Activated naive CD4-positive, alpha-beta T cell treated with Interleukin-2 at 50 U/mL for 16 hours (primary cell): ENCODE data around the gene AKAP12.
A peak's percentile ranks its signal among the peaks of the same experiment; 100 is the strongest.
"Not testable (repeated sequence)": the region's sequence is repeated elsewhere in the genome, so short reads cannot be mapped to it uniquely, and the experiment has no call there.

Experiments
- DNase-seq: peaks from one replicate; pipeline ENCODE4 v3.0.0-alpha.2; 2020

Gene AKAP12

DNA sequence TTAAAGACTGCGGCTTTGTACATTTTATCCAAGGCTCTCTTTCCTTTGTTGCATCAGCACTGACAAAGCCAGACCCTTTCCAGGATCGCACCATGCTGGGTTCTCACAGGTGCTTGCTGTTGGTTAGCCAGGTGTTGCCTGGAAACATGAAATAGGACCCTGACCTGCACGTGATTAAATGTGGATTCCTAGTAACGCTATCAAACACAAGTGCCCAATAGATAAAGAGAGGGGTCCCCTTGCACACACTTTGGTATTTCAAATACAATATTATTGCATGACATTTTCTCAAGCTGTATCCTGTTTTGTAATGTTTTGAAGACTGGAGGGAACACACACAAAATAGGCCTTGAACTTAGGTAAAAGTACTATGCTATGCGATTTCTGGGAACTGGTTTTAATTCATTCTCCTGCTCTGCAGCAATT is 73.3 kb downstream of the AKAP12 start:
- DNase-seq: no peak

DNA sequence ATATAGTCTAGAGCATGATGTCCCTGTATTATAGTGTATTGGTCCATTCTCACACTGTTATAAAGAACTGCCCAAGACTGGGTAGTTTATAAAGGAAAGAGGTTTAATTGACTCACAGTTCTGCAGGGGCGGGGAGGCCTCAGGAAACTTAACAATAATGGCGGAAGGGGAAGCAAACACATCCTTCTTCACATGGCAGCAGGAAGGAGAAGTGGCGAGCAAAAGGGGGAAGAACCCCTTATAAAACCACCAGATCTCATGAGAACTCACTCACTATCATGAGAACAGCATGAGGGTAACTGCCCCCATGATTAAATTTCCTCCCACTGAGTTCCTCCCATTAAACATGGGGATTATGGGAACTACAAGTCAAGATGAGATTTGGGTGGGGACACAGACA is 75.9 kb downstream of the AKAP12 start:
- DNase-seq: not testable (repeated sequence)

DNA sequence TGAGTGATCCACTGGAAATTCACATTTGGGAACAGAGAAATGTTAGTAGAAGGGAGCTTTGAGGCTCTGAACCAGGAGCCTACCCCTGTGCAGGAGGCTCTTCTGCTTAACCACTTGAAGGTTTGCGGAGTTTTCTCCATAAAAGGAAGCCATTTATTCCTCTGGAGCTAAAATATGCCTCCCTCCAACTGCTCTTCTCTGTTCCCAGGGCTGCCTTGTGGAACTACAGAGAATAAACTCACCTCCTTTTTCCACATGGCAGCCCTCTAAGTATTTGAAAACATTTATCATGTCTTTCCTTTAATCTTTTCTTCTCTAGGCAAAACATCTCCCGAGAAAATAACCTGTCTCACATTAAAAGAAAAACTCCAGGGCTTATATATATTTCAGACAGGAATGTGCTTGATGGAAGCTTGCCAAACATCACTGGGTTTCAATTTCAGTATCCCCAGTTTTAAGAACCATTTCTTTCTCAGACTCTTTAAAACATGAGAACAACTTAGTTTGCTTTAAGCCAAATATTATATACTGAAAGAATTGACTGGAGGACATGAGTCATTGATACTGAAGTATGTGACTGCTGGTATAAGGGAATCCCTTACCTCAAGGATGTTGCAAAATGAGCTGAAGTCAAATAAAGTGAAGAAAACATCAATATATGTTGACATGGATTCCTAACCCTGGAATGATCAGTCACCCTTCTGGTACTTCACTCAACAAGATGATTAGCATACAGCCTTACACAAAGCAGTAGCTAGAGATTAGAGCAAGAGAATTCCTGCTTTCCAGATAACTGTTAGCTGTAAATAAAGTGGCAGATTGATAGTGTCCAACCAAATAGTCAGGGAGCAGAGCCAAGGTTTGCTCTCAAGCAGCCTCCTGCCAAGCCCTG is 77.6 kb downstream of the AKAP12 start:
- DNase-seq: no peak

DNA sequence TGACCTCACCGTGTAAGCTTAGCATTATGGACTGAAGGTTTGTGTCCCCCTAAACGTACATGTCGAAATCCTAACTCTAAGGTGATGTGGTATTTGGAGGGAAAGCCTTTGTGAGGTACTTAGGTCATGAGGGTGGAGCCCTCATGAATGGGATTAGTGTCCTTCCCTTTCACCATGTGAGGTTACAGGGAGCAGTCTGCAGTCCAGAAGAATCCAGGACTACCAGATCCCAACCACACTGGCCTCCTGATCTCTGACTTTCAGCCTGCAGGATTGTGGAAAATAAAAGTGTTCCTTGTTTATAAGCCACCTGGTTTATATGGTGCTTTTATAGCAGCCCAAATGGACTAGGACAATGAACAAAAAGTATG is 78.2 kb downstream of the AKAP12 start:
- DNase-seq: no peak

DNA sequence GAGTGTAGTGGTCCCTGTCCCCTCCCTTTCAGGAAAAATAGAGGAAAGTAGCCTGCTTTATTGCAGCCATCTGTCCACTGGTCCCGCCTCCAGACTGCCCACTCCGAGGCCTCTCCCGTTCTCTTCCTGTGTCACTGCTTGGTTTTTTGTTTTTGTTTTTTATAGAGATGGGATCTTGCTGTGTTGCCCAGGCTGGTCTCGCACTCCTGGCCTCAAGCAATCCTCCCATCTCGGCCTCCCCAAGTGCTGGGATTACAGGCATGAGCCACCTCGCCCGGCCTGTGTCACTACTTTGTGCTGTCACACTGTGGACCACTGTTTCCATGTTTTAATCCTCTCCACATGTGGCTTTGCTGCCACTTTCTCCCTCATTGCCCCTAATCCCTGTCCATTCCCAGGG is 80.4 kb downstream of the AKAP12 start:
- DNase-seq: no peak

DNA sequence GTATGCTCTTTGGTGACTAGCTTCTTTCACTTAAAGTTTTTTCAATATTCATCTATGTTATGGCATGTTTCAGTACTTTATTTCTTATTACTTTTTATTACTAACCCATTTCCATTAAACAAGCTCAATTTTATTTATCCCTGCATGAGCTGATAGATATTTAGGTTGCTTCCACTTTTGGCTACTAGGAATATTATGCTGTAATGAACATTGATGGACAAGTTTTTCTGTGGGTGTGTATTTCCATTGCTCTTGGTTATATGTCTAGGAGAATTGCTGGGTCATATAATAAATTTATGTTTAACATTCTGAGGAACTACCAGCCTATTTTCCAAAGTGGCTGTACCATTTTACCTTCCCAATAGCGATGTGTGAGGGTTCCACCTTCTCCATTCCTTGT is 81.7 kb downstream of the AKAP12 start:
- DNase-seq: no peak

DNA sequence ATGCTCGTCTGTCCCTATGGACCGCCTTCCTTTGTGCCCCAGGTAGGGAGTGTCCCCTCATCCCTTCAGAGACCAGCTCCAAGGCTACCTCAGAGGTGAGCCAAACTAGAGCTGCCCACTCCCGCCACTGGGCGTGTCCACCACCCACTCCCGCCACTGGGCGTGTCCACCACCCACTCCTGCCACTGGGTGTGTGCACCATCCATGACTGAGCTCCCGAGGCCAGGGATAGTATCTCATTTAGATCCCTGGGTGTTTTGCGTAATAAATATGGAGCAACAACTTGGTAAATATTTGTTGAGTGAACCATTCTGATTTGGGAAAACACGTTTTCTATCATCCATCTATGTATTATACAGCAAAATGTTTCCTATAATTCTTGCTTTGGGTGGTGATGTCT is 82.8 kb downstream of the AKAP12 start:
- no peak for DNase-seq

DNA sequence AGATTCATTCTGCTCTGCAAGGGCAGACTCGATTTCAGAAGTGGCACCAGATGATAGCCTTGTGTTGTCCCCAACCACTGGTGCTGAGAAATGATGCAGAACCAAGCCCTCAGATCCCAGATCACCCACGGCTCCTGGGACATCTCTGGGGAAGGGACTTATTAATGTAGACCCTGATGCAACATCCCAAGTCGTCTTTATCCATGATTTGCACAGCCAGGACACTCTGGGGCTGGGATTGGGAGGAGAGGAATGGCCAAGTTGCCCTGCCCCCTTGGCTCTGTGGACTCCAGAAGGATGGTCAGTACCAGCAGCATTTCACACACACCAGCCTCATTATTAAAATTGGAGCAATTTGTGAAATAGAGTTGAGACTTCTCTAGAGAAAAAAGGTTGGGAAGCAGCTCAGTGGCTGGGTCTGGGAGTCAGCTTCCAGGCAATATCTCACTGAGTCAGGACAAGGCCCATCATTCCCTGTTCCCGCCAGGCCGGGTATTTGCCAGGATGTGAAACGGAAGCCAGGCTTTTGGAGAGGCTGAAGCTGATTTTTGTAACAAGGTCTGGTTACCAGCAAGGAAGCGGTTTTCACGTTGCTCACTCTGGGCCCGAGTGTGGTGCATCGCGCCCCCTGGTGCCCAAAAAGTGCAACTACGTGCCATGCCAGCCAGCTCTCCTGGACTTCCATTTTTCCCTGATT is 84.2 kb downstream of the AKAP12 start:
- peak; percentile 73 for DNase-seq

DNA sequence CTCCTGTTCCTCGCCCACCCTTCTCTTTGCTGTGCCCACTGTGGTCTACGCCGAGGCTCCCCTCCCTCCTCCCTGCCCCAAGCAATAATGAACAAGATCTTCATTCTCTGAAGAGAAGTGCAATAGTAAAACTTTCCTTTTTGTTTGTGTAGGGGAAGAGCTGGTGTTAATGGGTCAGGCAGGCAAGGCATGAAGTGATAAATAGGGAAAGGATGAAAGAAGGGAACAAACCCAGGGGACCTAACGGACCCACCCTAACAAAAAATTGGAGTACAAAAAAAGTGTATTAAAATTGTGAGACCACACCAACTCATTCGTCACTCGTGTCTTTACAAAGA is 84.7 kb downstream of the AKAP12 start:
- no peak for DNase-seq

DNA sequence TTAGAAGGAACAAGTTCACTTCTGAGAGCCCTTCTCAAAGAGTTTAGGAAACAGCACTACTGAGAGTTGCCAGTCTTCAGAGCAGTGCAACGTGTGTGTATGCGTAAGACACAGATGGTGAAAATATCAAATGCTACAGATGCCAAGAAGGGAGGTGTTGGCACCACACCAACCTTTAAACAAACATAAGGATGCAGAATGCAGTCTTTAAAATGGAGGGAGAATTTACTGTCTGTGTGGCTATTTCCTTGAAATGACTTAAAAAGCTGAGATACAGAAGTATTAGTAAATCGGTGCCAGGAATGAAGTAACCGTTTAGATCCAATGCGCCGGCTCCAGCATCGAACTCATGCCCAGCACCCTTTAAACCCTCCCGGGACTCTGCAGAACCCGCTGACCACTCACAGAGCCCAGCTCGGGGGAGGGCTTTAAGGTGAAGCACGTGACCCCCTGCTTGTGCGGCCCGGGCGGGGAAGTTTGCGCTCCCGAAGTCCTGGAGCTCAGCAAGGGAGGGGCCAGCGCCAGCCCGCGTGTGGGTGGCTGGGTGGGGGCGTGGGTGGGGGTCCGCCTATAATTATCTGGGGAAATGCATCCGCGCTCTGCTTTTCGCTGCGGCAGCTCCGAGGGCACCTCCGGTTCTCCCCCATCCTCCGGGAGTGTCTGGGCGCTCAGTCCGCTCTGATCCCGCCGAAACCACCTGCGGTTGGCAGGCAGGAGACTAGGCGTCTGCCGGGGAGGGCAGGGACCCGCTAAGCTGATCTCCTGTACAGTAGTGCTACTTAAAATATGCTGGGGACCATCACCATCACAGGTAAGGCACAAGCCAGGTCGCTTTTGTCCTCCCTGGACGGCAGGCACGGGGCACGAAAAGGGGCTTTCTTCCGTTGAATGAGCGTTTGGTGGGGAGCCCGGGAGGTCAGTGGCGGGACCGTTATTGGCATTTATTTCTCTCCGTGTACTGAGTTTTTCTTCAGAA is 85.6 kb downstream of the AKAP12 start:
- peak; percentile 8 for DNase-seq

DNA sequence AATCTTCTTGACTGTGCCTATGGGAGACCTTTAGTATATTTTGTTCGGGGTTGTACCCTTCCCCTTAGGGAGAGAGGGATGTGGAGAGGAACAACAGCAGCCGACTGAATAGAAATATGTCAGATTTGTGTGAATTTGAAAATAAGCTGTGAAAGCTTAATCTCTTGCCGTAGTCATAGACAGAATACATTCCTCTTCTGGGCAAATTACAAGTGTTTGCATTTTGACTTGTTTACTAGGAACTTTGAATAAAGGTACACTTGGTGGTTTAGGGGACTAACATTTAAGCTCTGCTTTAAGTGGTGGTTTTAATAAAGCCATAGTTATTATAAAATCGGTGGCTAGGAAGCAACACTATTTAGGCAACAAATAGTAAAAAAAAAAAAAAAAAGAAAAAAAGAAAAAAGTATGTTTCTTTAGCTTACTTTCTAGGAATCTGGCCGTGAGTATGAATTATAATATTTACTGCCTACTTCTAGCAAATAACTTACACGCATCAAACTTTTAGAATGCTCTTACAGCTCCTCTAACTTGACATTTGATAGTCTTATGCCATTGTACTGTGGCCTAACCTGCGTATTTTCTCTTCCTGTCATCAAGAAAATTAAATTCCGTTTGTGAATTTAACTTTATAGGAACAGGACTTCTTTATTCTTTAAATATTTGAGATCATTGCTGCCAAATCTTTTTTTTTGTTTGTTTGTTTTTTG is 86.5 kb downstream of the AKAP12 start:
- no peak for DNase-seq

DNA sequence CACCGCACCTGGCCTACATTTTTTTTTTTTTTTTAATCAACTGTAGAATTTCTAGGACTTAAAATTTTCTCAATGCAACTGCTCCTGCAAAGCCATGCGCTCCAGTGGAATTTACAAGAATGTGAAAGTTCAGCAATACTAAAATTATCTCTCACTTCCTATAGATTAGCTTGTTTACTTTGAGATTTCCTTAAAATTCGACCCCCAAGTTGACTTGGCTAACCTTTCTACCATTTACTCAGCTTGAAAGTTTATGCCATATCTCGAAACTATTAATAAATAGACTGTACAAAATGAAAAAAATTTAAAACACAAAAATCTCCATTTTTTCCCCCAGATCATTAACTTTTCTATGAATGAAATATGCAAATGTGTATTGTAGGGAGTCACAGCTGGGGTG is 87.3 kb downstream of the AKAP12 start:
- DNase-seq: no peak

DNA sequence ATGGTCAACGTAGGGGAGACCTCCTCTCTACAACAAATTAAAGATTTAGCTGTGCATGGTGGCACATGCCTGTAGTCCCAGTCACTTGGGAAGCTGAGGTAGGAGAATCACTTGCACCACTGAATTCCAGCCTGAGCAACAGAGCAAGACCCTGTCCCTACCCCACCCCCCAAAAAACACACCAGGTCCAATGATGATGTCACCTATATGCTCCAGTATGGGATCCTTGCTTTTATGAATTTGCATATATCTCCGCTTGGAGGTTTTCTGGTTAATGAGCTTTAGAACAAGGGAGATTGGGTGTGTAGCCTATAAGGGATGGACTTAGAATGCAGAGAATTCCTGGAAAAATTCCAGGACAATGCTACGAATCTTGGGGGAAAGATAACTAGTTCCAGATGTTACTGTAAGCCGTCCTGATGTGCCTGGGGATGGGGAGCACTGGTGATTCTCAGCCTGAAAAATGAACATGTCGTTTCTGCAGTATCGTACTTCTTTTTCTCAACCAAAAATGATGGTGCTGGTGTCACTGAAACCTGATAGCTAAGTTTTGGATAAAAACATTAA is 90.4 kb downstream of the AKAP12 start:
- DNase-seq: no peak

DNA sequence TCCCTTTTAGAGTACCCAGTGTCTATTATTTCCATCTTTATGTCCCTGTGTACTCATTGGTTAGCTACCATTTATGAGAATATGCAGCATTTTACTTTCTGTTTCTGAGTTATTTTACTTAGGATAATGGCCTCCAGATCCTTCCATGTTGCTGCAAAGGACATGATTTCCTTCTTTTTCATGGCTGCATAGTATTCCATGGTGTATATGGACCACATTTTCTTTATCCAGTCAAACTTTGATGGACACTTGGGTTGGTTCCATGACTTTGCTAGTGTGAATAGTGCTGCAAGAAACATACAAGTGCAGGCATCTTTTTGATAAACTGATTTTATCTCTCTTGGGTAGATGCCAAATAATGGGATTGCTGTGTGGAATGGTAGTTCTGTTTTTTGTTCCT is 96.2 kb downstream of the AKAP12 start:
- DNase-seq: no peak

DNA sequence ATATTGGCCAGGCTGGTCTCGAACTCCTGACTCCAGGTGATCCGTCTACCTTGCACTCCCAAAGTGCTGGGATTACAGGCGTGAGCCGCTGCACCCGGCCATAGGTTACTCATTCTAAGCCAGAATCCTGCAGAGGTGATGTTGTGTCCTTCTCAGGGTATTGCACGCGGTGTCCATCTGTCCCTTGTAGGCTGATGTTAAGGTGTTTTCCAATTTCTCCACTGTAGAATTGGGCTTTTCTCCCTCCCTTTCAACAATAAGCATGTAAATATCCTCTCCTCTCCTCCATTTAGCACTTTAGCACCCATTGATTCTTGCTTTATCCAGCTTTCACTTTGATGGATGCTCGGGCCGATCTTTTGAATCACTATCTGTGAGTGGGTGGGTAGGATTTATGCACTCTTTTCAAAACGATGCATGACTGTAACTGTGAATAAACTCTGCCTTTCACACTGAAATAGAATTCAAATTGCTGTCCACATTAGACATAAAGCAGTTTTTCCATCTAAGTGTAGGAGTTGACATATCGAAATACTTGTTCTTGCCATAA is 99.0 kb downstream of the AKAP12 start:
- no peak for DNase-seq

DNA sequence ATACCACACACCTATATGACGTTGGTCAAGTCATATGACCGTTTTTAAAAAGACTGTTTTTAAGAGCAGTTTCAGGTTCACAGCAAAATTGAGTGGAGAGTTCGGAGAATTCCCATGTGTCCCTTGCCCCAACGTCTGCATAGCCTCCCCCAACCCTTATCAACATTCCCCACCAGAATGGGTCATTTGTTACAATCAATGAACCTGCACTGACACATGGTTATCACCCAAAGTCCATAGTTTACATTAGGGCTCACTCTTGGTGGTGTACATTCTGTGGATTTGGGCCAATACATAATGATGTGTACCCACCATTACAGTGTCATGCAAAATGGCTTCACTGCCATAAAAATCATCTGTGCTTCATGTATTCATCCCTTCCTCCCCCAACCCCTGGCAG is 99.6 kb downstream of the AKAP12 start:
- DNase-seq: no peak

DNA sequence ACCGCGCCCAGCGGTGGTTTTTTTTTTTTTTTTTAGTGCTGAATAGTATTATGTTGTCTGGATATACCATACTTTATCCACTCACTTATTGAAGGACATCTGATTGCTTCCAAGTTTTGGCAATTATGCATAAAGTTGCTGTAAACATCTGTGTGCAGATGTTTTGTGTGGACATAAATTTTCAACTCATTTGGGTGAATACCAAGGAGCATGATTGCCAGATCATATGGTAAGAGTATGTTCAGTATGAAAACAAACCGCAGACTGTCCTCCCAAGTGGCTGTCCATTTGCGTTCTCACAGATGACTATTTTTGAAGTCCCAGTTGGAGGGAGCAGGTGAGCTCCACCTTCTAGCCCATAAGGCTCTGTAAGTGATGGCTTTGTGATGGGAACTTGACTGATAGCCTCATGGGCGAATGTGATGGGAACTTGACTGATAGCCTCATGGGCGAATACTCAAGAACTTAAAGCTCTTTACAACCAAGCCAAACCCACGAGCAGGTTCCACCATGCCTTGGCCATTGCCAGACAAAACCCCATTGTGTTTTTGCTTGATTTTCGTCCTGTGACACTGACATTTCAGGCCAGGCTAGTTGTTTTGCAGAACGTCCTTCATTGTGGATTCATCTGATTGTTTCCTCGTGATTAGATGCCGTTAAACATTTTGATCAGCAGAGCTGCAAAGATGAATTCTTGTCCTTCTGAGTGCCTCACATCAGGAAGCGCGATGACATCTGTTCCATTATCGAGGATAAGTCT is 100.6 kb downstream of the AKAP12 start:
- no peak for DNase-seq

DNA sequence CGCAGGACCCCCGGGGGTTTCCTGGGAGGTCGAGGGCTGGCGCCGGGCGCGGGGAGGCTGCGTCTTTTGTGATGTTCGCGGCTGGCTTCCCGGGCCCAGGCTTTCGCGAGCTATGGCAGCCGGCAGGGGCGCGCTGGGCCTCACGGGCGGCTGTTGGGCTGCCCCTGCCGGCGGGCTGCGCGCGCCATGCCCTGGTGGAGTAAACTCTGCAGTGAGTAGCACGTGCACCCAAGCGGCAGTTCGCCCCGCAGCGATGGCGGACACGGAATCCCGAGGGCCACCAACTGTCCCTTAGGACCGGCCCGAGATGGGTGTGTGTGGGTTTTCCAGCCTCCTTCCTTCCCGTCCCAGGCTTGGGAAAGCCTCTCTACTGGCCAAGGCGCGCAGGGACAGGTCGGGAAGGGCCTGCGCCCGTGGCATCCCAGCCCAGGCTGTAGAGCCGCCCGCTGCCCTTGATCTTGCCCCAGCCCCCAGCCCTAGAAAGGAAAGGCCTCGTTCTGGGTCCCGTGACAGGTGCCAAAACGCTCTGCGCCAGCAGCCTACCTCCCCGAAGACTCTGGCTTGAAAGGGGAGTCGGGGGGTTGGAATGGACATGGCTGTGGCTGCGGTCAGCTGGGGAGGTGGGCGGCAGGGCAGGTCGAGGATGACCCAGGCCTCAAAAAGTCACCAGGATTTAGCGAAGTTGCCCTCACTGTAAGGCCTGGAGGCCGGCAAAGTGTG is 101.9 kb downstream of the AKAP12 start:
- DNase-seq: no peak

DNA sequence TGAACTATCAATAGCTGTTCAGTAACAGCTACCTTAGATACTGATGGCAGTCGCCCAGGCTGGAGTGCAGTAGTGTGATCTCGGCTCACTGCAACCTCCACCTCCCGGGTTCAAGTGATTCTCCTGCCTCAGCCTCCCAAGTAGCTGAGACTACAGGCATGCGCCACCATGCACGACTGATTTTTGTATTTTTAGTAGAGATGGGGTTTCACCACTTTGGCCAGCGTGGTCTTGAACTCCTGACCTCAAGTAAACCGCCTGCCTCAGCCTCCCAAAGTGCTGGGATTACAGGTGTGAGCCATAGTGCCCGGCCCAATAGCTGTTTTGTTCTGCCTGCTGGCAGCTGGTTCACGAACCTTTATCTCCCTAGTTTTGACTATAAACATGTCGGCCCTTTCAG is 103.0 kb downstream of the AKAP12 start:
- not testable (repeated sequence) for DNase-seq

DNA sequence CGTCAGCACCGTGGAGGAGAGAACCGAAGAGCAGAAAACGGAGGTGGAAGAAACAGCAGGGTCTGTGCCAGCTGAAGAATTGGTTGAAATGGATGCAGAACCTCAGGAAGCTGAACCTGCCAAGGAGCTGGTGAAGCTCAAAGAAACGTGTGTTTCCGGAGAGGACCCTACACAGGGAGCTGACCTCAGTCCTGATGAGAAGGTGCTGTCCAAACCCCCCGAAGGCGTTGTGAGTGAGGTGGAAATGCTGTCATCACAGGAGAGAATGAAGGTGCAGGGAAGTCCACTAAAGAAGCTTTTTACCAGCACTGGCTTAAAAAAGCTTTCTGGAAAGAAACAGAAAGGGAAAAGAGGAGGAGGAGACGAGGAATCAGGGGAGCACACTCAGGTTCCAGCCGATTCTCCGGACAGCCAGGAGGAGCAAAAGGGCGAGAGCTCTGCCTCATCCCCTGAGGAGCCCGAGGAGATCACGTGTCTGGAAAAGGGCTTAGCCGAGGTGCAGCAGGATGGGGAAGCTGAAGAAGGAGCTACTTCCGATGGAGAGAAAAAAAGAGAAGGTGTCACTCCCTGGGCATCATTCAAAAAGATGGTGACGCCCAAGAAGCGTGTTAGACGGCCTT is 110.0 kb downstream of the AKAP12 start:
- DNase-seq: no peak
